T-helper 2 cell treated with Interferon-gamma antibody and Interleukin-4, amounts not matched to agents 100 ng/mL and 5 ng/mL, for 36 hours (primary cell): ENCODE measurements around the gene GHR. TPM values are rescaled to one million over a fixed set of nuclear protein-coding genes. Genes with fewer than 3 reads are reported as not detected.

Source experiments
- intact Hi-C: fragments of 100-400 bp; cut with micrococcal nuclease; formaldehyde crosslinking; loops from one replicate; pipeline ENCODE4 v1.15.1; 2023
- total RNA-seq: library from RNA; stranded (reverse); gene quantifications from 2 replicates; pipeline ENCODE4 v1.2.3, GENCODE V29; 2022

The GHR gene
- total RNA-seq, 1 donor from 2014 or later = not detected

DNA sequence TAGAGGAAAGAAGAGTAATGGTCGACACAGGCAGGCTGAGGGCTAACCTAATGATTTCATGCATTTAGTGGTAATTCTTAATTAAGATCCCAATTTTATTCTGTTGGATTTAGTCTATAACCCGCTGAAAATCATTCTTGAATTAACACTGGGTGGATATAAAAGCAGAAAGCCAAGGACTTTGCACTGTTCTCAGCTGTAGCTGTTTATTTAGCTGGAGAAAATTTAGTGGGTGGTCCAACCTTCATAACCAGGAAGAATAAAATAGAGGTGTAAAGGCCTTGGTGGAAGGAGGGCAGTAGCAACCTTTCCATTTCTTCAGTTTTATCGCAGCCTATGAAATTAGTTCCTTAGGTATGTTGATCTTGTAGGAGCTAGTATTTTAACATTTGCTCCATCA, 92.3 kb downstream of the GHR start:
- intact Hi-C loops = loop anchor here (10.0 kb wide), 1 partner anchor 369 kb away; no protein-coding TSS in a partner anchor

DNA sequence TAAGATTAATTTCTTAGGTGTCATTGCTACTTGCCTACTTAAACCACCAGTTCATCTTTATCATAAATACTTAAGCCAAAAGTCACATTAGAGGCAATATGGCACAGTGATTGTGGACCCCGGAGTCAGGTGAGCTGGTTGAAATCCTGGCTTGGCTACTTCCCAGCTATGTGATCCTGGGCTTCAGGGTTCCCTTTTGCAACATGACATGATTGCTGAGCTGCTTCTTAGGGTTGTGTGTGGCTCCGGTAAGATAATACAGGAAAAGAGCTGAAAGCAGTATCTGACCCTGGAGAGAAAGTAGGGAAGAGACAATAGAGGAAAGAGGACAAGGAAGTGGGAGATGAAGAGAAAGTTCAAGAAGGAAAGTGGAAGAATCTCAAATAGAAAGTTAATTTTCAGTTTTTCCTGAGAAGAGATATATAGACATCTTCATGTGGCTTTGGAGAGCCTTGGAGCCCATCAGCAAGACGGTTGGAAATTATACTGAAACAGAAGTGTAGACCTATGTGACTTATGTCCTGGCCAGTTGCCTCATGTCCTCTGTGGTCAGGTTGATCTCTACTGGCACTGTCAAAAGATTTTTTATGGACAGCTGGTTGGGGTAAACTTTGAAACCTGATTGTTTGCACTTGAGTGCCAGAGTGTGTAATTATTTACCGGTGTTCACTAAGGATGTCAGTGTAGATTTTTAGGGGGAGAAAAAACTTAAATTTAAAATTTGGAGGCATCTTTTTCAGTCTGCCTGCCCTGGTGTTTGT, 93.2 kb downstream of the GHR start:
- intact Hi-C loops = loop anchor here (10.0 kb wide), 1 partner anchor 368 kb away; no protein-coding TSS in a partner anchor

GRCh38 chr5:42517164-42517563, 93.9 kb downstream of the GHR start:
- intact Hi-C loops = loop anchor here (10.0 kb wide), 1 partner anchor 368 kb away; no protein-coding TSS in a partner anchor

- intact Hi-C loops = loop anchor here (10.0 kb wide), 1 partner anchor 366 kb away; no protein-coding TSS in a partner anchor
Observed at GRCh38 chr5:42518595-42519221, 95.5 kb downstream of the GHR start.

DNA sequence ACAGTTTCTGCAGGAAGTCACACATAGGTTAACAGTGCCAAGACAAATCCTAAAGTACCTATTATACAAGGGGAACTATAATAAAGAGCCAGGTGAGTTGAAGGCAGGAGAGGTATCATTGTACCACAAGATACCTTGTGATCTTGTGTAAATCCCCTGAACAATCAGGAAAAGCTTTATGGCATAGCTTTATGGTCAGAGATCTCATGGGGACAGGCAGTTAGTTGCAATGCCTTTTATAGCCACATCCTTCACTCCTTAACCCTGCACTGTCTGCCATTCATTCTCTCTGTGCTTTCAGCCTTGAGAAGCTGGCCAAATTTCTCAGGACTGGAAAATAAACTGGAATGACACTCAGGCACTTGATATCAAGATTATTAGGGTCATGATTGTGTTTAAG, 97.0 kb downstream of the GHR start:
- intact Hi-C loops = no loop called here

DNA sequence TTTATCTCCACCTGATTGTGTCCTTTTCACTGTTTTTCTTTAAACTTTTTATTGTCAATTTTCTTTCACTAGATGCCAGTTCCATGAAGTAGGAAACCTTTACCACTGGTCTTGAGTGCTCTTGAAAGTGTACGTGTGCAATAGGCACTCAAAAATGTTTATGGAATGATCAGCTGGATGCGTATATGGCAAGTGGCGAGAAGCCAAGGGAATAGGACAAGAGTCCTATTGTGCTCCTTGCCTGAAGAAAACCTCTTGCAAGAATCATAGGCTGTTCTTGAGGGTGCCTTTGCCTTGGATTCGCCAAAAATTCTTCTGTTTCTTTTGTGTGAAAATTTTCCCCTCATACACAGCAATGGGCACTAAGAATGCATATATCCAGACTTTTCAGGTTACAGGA, 97.7 kb downstream of the GHR start:
- intact Hi-C loops = no loop called here

DNA sequence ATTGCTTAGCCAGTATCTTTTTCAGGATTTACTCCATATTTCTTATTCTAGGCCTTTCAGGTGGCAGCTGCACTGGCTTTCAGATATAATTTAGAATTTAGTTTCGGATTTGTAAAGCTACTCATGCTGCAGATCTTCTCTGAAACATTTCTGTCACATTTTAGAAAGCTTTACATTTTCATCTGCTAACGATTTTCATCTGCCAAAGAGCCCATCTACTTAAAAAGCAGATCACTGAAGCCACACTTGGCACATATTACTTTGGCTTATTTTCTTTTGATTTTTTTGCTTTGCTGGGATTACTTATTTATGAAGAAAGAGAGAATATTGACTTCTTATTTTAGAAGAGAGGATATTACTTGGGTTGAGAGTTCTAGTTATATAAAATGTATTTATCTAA, 98.2 kb downstream of the GHR start:
- intact Hi-C loops = no loop called here

GRCh38 chr5:42522783-42523182, 99.5 kb downstream of the GHR start:
- intact Hi-C loops = no loop called here

DNA sequence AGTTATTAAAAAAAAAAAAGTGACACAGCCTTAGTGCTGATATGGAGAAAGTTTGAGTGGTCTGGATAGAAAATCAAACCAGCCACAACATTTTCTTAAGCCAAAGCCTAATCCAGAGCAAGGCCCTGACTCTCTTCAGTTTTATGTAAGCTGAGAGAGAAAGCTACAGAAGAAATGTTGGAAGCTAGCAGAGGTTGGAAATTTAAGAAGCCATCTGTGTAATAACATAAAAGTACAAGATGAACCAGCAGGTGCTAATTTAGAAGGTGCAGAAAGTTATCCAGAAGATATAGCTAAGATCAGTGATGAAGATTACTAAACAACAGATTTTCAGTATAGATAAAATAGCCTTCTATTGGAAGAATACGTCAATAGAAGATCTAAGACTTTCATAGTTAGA, 102.9 kb downstream of the GHR start:
- intact Hi-C loops = no loop called here

- intact Hi-C loops = no loop called here
Observed at GRCh38 chr5:42531611-42532010, 108.4 kb downstream of the GHR start.

DNA sequence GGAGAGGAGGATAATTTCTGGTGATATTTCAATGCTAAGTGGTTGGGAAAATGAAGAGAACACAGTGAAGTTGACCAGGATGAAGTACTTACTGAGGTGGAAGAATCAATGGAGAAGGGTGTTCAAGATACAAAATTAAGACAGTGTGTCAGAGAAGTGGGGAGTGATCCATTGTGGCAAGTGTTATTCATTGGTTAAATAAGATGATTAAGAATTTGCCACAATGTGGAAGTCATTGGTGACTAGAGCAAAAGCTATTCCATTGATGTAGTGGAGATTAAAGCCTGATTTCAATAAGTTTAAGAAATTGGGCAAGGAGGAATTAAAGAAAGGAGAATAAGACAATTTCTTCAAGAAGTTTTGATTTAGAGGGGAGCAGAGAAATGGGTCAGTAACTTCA, 118.9 kb downstream of the GHR start:
- intact Hi-C loops = no loop called here

DNA sequence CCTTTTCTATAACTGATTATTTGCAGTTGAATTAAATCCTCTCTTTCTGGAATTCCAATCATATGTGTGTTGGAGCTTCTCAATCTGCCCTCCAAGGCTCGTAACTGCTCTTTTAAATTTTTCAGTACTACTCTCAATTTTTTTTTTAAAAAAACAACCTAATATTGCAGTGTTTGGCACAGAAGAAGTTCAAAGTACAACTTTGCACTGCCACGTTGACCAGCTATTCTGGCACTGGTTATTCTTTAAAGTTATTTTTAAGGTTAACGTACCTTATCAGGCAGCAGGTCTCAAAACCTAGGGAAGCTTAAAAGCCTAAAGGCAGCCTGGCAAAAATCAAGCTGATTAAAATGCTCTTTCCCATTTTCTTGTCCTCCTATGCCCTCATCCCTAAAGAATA, 120.5 kb downstream of the GHR start:
- intact Hi-C loops = no loop called here

- intact Hi-C loops = no loop called here
Observed at GRCh38 chr5:42545038-42545437, 121.8 kb downstream of the GHR start.

GRCh38 chr5:42547141-42547540, 123.9 kb downstream of the GHR start:
- intact Hi-C loops = no loop called here

DNA sequence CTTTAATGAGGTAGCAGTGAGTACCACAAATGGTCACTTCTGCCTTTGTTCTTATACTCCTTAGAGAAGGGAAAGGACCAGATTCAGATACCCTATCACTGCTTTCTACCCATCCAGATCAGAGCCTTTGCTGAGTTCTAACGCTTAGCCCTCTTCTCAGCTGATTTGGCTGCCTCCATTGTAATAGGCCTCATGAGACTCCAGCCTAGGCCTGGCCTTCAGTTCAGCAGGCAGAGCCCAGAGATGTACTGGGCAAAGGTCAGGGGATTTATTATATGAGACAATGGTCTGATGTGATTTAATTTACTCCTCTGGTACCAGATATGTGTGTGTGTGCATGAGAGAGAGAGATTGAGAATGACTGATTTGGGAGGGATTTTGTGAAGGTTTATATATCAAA, 124.7 kb downstream of the GHR start:
- intact Hi-C loops = no loop called here

DNA sequence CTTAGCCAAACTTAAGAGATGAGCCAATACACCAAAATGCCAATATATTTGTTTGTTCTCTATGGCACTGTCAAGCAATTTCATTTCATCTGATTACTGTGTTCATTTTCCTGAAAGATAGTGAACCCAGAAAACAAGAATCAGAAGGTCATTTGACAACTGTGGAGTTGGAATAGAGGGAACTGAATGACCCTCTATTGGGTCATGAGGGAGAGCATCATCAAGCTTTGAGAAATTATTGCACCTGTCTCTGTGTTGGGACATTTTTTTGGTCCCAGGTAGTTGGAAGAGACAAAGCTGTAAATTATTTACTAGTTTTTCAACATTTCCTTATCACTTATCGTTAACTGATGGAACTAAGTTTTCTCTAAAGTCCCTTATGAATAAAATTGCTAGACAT, 129.4 kb downstream of the GHR start:
- intact Hi-C loops = no loop called here

- intact Hi-C loops = no loop called here
Observed at GRCh38 chr5:42553461-42553860, 130.2 kb downstream of the GHR start.

- intact Hi-C loops = no loop called here
Observed at GRCh38 chr5:42555010-42555409, 131.8 kb downstream of the GHR start.

DNA sequence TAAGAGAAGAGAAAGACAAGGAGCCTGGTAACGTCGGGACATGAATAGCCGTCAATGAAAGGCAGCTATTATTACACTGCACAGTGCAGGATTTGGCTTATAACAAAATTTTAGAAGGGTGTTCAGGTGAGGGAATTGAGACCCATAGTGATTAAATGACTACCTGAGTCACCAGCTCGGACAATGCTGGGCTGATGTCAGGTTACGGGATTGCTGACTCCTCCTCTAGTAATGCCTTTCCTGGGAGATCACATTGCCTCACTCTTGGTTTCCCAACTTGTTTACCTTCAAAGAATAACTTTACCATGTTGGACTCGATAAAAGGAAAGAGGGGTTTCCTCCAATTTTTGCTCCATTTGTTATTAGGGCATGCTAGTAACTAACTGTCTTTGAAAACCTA, 132.6 kb downstream of the GHR start:
- intact Hi-C loops = no loop called here

GRCh38 chr5:42557689-42558088, 134.4 kb downstream of the GHR start:
- intact Hi-C loops = no loop called here

GRCh38 chr5:42561656-42562055, 138.4 kb downstream of the GHR start:
- intact Hi-C loops = no loop called here

DNA sequence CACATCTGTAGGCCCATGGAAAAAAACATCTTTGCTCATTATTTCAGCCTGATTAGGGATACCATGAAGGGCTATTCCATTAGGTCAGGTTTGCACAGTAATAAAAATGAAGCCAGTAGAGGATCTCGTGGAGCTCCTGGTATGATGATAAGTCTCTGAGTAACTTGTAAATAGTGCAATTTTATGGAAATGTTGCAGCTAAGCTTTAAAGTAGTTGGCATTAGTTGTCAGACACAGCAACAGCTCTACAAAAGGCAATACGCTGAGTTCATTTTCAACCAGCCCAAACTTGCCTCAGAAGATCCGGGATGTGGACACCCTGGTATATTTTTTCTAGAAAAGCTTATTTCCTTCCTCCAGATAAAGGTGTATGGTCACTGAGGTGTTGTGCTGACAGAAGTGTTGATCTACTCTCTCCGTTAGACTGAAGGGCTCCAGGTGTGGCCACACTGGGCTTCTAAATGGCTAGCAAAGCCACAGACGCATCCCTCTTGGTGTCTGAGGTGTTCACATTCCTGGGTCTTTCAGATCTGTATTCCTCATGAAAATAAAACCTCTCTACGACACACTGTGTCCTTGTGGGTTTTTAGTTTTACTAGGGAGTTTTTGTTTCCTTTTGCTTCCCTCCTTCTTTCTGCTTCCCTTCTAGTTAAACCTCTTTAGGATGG, 141.6 kb downstream of the GHR start:
- intact Hi-C loops = no loop called here
